Measurements from ENCODE around the gene CYP2B6.
"Not testable (repeated sequence)": the region's sequence is repeated elsewhere in the genome, so short reads cannot be mapped to it uniquely, and the experiment has no call there.

CYP2B6 gene

DNA sequence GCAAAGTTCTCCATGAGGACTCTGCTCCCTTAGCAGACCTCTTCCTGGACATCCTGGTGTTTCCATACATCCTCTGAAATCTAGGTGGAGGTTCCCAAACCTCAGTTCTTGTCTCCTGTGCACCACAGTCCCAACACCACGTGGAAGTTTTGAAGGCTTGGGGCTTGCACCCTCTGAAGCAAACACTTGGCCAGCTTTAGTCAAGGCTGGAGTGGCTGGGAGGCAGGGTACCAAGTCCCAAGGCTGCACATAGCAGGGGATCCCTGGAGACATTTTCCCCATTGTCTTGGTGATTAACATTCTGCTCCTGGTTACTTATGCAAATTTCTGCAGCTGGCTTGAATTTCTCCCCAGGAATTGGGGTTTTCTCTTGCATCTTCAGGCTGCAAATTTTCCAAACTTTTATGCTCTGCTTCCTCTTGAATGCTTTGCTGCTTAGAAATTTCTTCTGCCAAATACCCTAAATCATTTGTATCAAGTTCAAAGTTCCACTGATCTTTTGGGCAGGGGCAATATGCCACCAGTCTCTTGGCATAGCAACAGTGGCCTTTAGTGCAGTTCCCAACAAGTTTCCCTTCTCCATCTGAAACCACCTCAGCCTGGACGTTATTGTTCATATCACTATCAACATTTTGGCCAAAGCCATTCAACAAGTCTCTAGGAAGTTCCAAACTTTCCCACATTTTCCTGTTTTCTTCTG, 10.2 kb upstream of the CYP2B6 start:
- DNase-seq (ENCODE audit: low spot score): not testable (repeated sequence)

DNA sequence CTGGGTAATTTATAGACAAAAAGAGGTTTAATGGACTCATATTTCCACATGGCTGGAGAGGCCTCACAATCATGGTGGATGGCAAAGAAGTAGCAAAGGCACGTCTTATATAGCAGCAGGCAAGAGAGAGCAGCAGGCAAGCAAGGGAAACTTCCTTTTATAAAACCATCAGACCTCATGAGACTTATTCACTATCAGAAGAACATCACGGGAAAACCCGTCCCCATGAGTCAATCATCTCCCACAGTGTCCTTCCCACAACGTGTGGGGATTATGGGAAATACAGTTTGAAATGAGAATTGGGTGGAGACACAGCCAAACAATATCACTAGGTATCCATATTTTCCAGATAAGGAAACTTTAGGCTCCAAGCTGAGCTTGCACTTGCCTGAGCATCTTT, 9.5 kb upstream of the CYP2B6 start:
- no peak for DNase-seq (ENCODE audit: low spot score)

DNA sequence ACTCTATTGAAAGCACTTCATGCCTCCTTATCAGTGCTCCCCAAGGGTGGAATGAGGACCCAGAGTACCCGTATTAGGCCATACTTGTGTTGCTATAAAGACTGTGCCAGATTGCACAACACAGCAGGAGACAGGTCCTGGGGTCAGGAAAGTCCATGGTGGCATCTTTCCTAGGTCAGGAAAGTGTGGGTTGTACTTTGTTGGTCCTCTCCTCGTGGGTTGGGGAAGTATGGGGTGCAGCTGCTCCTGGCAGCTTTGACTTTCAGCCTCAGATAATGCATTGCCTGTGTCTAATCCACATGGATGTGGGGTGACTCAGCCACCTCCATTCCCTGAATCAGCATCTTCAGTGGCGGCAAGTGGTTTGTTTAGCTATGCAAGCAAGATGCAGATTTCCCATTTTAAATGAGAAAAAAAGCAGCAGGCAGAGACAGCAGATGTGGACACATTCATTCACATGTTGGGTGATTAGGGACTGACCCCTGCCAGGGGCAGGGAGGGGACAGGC, 8.4 kb upstream of the CYP2B6 start:
- no peak for DNase-seq (ENCODE audit: low spot score)

DNA sequence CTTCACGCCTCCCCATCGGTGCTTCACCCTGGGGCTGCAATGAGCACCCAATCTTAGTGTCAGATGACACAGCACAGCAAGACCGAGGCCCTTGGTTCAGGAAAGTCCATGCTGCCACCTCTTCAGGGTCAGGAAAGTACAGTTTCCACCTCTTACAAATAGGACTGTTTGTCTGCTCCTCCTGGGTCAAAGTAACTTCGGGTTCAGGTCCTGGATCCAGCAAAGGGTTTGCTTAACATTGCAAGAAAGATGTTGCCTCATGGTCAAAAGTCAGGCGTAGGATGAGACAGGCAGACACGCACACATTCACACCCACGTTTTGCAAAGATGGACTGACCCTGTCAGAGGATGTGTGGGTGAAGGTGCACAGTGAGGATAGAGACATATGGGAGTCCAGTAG, 1.6 kb upstream of the CYP2B6 start:
- DNase-seq (ENCODE audit: low spot score): no peak

DNA sequence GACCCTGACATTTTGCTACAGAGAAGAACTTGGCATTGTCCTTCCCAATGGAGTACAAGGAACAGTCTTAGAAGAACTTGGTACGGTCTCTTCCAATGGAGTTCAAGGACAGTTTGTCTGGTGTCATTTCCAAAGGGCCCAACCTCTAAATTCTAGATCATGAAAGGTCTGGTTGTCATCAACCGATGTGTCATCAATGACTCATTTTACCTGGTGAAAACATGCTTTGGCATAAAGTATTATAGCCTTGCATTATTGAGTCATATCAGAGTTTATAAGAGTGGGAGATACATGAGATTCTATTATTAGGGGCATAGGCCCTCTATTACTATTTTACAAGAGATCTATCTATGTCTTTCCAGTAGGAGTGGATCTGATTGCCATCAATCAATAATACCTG, 4.3 kb downstream of the CYP2B6 start:
- DNase-seq (ENCODE audit: low spot score): no peak

DNA sequence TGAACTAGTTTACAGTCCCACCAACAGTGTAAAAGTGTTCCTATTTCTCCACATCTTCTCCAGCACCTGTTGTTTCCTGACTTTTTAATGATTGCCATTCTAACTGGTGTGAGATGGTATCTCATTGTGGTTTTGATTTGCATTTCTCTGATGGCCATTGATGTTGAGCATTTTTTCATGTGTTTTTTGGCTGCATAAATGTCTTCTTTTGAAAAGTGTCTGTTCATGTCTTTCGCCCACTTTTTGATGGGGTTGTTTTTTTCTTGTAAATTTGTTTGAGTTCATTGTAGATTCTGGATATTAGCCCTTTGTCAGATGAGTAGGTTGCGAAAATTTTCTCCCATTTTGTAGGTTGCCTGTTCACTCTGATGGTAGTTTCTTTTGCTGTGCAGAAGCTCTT, 7.9 kb downstream of the CYP2B6 start:
- DNase-seq (ENCODE audit: low spot score): not testable (repeated sequence)

DNA sequence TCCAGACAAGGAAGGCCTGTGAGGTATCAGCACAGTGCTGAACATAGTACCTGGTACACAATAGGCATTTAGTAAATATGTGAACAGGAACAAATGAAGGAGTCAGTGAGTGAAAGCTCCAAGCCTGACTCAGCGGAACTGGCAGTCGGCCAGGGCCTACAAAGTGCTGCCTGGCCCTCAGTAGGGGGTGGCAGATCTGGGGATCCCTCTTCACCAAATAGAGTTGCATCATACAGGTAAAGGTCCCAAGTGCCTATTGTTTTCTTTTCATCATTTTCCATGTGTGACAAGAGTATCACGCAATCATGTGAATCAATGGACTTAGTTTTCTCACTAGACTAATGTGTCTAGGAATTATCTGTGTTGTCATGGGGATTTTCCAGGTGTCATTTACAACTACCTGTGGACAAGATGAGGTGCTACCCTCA, 9.2 kb downstream of the CYP2B6 start:
- no peak for DNase-seq (ENCODE audit: low spot score)

DNA sequence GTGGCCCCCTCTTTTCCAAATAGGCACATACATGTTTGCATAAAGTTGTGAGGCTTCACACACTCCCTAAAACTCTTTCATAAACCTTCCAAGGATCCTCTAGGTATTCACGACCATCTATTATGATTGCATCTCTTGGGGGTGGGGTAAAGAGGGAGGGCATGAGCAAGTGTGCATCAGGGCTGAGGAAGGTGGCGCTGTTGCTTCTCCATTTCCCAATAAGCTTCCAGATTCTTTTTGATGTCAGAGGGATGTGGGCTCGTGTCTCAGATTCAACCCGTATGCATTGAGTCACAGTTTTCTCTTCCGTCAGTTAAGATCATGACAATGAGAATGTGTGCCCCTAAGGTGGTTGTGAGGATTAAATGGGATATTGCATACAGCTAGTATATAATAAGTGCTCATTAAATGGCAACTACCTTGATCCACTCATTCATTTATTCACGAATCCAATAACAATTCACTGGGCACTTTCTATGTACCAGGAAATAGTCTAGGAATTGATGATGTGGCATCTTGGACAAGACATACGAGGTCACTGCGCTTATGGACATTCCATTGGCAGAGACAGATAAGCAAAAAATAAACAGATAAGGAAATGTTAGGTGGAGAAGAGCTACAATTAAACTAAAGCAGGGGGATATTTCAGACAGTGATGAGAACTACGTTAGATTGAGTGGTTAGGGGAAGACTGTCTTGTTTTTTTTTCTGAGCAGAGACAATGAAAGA, 10.3 kb downstream of the CYP2B6 start:
- no peak for DNase-seq (ENCODE audit: low spot score)

DNA sequence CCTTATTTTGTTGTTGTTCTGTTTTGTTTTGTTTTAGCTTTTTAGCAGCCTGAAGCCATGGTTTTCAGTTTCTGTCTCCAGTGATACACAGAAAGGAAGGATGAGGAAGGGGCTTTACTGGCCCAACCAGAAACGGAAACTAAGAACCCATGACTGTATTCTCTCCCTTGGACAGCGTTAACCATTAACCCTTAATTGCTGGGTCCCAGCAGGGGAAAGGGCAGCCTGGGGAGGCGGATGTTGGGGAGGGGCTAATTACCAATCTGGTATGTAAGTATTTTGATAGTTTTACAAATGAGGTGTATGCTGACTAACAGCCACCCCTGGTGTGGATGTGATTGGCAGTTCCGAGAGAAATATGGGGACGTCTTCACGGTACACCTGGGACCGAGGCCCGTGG, 12.6 kb downstream of the CYP2B6 start:
- not testable (repeated sequence) for DNase-seq (ENCODE audit: low spot score)

DNA sequence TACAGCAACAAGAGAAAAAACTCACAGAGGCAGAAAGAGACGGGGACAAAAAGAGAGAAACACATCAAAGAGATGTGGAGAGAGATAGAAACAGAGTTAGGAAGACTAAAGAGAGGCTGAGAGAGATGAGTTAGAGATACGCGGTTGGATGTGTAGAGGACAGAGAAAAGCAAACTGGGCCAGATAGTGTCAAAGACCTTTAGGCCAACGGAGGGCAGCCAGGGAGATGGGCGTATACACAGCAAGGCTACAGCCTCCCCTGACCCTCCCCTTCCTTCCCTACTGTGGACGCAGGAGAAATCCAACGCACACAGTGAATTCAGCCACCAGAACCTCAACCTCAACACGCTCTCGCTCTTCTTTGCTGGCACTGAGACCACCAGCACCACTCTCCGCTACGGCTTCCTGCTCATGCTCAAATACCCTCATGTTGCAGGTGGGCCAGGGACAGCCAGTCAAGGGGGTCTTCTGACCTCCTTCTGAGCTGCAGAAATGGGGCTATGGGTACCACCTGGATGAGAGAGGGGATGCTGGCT, 18.7 kb downstream of the CYP2B6 start:
- DNase-seq (ENCODE audit: low spot score): no peak

DNA sequence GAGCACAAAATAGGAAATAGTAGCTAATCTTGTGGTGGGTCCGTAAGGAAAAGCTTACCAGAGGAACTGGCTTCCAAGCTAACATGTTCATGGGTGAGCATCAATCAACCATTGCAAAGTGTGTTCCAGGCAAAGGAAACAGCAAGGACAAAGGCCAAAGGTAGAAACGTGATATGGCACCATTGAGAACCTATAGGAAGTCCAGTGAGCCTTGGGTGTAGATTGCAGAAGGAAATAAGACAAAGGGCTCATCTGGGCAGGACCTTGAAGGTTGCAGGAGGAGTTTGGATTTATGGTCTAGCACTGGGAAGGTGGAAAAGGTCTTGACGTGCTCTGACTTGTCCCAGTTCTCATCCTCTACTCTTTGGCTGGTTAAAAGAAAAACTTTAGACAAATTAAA, 22.3 kb downstream of the CYP2B6 start:
- no peak for DNase-seq (ENCODE audit: low spot score)

DNA sequence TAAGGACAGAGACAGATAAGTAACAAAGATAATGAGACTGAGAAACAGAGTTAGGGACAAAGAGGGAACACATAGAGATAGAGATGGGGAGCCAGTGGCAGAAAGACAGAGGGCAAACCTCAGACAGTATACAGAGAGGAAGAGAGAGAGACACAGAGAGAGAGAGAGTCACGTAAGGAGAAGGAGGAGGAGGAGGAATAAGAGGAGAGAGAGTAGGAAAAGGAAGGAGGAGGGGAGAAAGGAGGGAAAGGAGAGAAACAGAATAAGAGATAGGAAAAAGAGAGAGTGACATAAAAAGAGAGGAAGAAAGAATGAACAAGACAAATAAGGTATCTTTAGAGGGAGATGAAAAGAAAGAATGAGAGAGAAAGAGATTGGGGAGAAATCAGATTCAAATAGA, 23.6 kb downstream of the CYP2B6 start:
- no peak for DNase-seq (ENCODE audit: low spot score)

DNA sequence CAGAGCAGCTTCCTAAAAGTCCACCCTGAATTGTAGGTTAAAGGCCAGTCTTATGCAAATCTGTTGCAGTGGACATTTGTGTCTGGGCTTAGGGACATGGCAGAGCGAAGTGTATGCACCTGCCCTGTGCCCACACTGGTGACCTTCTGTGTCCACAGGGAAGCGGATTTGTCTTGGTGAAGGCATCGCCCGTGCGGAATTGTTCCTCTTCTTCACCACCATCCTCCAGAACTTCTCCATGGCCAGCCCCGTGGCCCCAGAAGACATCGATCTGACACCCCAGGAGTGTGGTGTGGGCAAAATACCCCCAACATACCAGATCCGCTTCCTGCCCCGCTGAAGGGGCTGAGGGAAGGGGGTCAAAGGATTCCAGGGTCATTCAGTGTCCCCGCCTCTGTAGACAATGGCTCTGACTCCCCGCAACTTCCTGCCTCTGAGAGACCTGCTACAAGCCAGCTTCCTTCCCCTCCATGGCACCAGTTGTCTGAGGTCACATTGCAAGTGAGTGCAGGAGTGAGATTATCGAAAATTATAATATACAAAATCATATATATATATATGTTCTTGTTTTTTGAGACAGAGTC, 25.5 kb downstream of the CYP2B6 start:
- DNase-seq (ENCODE audit: low spot score): no peak

DNA sequence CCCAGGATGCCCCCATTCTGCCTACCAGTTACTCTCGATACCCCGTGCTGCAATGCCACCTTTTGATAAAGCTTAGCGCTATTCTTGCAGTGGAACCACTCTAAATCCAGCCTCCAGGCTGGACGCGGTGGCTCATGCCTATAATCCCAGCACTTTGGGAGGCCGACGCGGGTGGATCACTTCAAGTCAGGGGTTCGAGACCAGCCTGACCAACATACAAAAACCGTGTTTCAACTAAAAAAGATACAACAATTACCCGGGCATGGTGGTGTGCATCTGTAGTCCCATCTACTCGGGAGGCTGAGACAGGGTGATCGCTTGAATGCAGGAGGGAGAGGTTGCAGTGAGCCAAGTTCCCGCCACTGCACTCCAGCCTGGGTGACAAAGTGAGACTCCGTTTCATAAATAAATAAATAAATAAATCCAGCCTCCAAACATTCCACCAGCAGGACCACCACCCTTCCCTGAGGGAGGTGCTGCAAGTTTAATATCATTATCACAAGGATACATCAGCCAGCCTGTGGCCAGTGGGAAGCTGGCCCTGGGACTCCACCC, 27.7 kb downstream of the CYP2B6 start:
- DNase-seq (ENCODE audit: low spot score): no peak

DNA sequence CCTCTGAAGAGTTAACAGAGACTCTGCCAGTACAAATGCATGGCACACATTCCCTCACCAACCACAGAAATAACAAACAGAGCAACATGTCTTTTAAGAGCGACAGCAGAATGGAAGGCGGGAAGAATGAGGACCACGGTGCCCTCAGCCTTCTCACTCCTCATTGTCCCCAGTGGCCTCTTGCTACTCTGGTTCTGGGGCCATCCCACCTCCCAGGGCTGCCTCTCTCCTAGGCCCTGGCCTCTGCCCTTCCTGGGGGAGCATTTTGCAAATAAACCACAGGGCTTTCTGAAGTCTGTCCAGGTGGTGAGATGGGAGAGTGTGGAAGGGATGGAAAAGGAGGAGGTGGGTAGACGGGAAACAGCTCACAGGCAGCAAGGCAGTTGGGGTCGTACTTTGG, 28.3 kb downstream of the CYP2B6 start:
- DNase-seq (ENCODE audit: low spot score): no peak

DNA sequence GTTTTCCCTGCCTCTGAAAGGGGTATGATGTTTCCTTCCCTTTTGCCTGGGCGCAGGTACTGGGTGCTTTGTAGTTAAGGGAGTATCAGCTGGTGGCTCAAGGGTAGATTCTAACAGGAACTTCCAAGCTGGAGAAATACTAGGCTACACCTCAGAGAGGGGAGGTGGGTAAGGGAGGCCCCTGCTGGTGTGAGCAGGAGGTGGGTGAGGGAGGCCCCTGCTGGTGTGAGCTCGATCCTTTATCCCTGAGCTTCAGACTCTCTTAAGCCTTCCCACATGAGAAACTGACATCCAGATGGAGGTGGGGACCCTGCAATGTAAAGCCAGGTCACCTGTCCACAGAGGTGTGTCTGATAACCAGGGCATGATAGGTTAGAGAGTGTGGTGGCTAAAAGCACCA, 32.1 kb downstream of the CYP2B6 start:
- no peak for DNase-seq (ENCODE audit: low spot score)

DNA sequence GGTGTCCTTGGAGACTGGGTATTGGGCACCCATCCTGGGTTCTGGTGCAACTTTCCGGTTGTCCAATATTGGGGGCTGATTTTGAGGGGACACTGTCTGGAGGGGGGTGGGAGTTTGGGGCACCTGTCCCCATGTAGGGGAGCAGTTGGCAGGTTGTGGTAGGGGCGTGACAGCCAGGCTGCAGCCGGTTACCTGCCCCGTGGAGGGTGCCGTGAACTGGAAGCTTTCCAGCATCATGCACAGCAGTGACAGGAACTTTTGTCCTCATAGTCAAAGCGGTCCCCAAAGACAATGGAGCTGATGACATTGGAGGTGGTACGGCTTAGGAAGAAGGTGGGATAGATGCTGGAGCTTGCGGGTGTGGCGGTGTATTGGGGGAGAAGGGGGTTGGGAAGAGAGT, 34.3 kb downstream of the CYP2B6 start:
- no peak for DNase-seq (ENCODE audit: low spot score)

DNA sequence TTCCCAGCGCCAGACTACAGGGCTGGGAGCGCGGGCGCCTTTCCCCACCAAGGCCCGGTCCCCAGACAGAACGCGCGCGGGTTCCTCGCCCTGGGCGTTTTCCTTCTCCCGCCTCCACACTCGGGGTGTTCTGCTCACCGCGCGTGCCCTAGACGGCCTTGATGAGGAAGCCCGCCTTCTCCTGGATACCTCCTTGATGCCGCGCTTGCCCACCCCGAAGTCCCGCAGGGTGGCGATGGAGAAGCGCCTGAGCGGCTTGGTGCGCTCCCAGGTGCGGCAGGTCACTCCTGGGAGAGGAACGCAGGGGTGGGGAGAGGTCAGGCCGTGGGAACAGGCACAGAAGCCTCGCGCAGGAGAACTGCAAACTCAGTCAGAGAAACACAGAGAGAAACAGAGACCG, 34.8 kb downstream of the CYP2B6 start:
- no peak for DNase-seq (ENCODE audit: low spot score)

DNA sequence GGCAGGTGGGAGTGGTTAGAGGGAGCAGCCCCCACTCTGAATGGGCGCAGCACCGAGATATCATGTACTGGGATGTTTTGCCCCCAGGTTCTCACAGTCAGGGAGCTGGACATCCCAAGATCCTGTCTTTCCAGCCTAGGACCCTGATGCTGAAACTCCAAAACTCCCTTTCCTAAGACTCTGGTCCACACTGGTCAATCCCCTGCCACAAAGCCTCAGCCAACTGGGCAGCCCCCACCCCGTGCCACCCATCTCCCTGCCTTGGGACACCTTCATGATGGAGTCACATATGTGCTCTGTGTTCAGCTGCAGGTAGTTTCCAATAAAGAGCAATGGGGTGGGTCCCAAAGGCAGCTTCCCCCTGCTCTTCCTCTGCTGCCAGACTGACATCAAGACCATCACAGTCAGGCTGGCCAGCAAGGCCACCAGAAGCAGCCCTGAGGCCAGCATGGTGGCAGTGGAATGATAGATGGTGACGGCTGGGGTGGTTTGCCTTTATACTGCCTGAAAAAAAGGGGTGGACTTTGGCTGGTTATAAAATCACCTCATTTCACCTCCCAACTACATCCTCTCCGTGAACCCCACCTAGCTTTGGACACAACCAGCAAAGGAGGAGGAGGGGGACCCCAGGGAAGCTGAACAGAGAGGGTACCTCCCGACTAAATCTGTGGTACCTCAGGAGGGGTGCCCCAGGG, 36.3 kb downstream of the CYP2B6 start:
- no peak for DNase-seq (ENCODE audit: low spot score)

DNA sequence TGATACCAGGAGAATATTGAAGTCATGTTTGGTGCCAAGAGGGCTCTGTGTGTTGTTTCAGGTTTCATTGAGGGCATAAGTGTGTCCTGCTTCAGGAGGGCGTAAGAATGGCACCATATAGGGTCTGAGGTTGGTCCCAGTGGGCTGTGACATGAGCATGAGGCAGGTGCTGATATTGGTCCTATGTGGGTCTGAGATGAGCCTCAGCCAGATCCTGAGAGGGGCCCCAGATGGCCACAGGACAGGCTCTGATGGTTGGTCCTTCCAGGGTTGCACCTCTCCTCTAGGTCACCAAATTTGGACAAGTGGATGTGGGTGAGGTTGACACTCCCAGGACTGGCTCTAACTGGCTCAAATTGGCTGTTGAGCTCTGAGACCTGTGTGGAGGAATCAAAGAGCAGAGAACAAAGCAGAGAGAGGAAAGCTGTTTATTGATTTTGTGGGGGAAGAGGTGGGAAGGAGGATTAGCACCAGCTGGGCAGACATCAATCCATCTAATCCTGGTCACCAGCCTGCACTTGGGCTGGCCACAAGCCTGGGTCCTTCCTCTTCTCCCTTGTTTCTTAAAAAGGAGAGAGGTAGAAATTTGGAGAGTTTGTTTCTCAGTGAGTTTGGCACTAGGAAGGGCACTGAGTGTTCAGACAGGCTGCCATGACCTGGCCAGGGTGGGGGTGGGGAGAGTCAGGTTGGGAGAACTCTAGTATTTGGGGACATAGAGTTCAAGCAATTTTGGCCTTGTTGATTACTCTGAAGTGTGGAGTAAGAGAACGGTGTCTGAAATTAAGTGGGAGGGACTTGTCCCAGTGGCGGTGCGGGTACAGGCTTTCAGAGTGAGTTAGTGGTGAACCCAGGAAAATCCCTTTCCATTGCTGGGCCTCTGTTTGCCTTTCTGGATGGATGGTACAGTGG, 38.7 kb downstream of the CYP2B6 start:
- no peak for DNase-seq (ENCODE audit: low spot score)

DNA sequence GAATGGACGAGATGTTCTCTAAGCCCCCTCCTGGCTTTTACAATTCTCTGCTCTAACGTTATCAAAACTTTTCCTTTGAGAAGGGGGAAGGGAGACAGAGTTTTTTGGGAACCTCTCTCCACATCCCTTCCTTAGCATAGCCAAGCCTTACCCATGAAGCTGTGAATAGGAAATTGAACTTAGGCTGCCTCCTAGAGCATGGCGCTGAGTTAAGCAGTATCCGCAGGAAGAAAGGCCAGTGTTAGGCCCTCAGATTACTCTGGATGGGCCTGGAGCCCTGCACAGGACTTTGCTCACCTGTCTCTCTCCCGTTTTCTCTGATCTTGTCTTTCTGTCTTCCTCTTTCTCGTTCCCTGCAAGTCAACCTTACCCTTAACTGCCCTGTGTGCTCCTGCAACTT, 39.6 kb downstream of the CYP2B6 start:
- no peak for DNase-seq (ENCODE audit: low spot score)
